H1 (cell line): Measurements from ENCODE around the gene MST1R. TPM values are rescaled to one million over a fixed set of nuclear protein-coding genes. Genes with fewer than 3 reads are reported as not detected.

Experiments used
- CTCF ChIA-PET: fragments of 300-600 bp; sonication (Branson Sonifier 250); formaldehyde crosslinking; loops from one replicate; lab custom pipeline; 2021; ENCODE audit not compliant: partially characterized antibody; lab: Charles Lee
- POLR2A ChIA-PET: fragments of 300-600 bp; sonication (Branson Sonifier 250); formaldehyde crosslinking; loops from one replicate; lab custom pipeline; 2021; ENCODE audit warnings: inconsistent platforms; ENCODE audit not compliant: partially characterized antibody; lab: Charles Lee
- DNase-seq, 2 experiments: peaks; one replicate each; pipeline versions ENCODE4 v3.0.0 to v3.0.0-alpha.2; 2010 to 2022; ENCODE audit warnings: low spot score in 2 of 2, low read depth in 1 of 2, mixed read lengths in 1 of 2
- FAIRE-seq: peaks from 2 replicates; lab custom pipeline; 2011; peaks lifted over from hg19 to GRCh38; lab: Jason Lieb, UNC
- H2AFZ ChIP-seq: 2 replicates; pipeline ENCODE4 v1.8.1; 2012; ENCODE audit warnings: low read length, inconsistent platforms
- H2AK5ac ChIP-seq: 2 replicates; pipeline ENCODE4 v1.6.1; 2013; ENCODE audit warnings: low read depth, low read length
- H2BK120ac ChIP-seq: replicated peaks from 2 replicates; pipeline ENCODE3; 2013; ENCODE audit warnings: low read depth, low read length, inconsistent platforms
- H2BK12ac ChIP-seq: 2 replicates; pipeline ENCODE4 v1.6.1; 2013; ENCODE audit warnings: low read depth, low read length
- H2BK15ac ChIP-seq: 2 replicates; pipeline ENCODE4 v1.6.1; 2013; ENCODE audit warnings: low read length
- H2BK20ac ChIP-seq: 2 replicates; pipeline ENCODE4 v1.6.1; 2013; ENCODE audit warnings: low read length
- H2BK5ac ChIP-seq: 2 replicates; pipeline ENCODE4 v1.6.1; 2013; ENCODE audit warnings: low read depth, low read length
- H3K14ac ChIP-seq: 2 replicates; pipeline ENCODE4 v1.6.1; 2013; ENCODE audit warnings: inconsistent platforms; ENCODE audit not compliant: insufficient read length
- H3K18ac ChIP-seq: 2 replicates; pipeline ENCODE4 v1.6.1; 2013; ENCODE audit warnings: low read length; ENCODE audit errors: extremely low read depth
- H3K23ac ChIP-seq: 2 replicates; pipeline ENCODE4 v1.6.1; 2013; ENCODE audit warnings: inconsistent platforms; ENCODE audit not compliant: insufficient read length
- H3K23me2 ChIP-seq: 2 replicates; pipeline ENCODE4 v1.6.1; 2013; ENCODE audit warnings: low read depth, low read length
- H3K27ac ChIP-seq: 2 replicates; pipeline ENCODE4 v1.6.1; 2011; ENCODE audit warnings: low read depth, low read length, inconsistent platforms
- H3K27me3 ChIP-seq, 4 experiments: replicated peaks in 1 of 4; 1 replicate in 1 of 4; 2 replicates in 3 of 4; pipeline versions ENCODE4 v1.6.1 to v1.8.1; 2011 to 2013; ENCODE audit warnings: low read length in 3 of 4, mild to moderate bottlenecking in 3 of 4, inconsistent platforms in 2 of 4, mixed read lengths in 2 of 4, moderate library complexity in 1 of 4; ENCODE audit not compliant: control insufficient read depth in 3 of 4, insufficient read depth in 3 of 4; ENCODE audit errors: extremely low read depth in 1 of 4
- H3K36me3 ChIP-seq, 4 experiments: 2 replicates each; pipeline versions ENCODE4 v1.6.1 to v1.8.1; 2011 to 2013; ENCODE audit warnings: mild to moderate bottlenecking in 4 of 4, low read length in 3 of 4, moderate library complexity in 2 of 4, control low read depth in 1 of 4, inconsistent platforms in 1 of 4; ENCODE audit not compliant: insufficient read depth in 4 of 4, control insufficient read depth in 2 of 4
- H3K4ac ChIP-seq: replicated peaks from 2 replicates; pipeline ENCODE3; 2013; ENCODE audit warnings: low read length, low read depth, mixed read lengths, inconsistent platforms; ENCODE audit not compliant: insufficient read length
- H3K4me1 ChIP-seq, 4 experiments: replicated peaks in 1 of 4; 1 replicate in 1 of 4; 2 replicates in 3 of 4; pipeline versions ENCODE4 v1.6.1 to v1.8.1; 2011 to 2013; ENCODE audit warnings: low read length in 3 of 4, inconsistent platforms in 2 of 4, mixed read lengths in 1 of 4; ENCODE audit not compliant: insufficient read depth in 4 of 4, control insufficient read depth in 3 of 4
- H3K4me2 ChIP-seq, 2 experiments: 2 replicates each; pipeline versions ENCODE4 v1.6.1 to v1.8.1; 2011 to 2013; ENCODE audit warnings: low read depth in 2 of 2, low read length in 2 of 2, control low read depth in 1 of 2, inconsistent platforms in 1 of 2, mild to moderate bottlenecking in 1 of 2; ENCODE audit not compliant: insufficient read depth in 1 of 2
- H3K4me3 ChIP-seq, 4 experiments: fragments of 200-600, 300-600 bp in 1 of 4; sonication (generic), shearing (Covaris generic), sonication (Bioruptor Twin) in 1 of 4; 2 replicates each; pipeline versions ENCODE4 v1.5.1 to v1.8.1; 2011 to 2016; ENCODE audit warnings: low read length in 4 of 4, low read depth in 3 of 4, control low read depth in 2 of 4, inconsistent platforms in 2 of 4, mild to moderate bottlenecking in 2 of 4, mixed read lengths in 1 of 4, moderate library complexity in 1 of 4; ENCODE audit not compliant: insufficient read depth in 2 of 4; ENCODE audit errors: extremely low read depth in 1 of 4
- H3K56ac ChIP-seq: replicated peaks from 2 replicates; pipeline ENCODE3; 2013; ENCODE audit warnings: low read depth, mild to moderate bottlenecking, mixed read lengths, low read length, inconsistent platforms; ENCODE audit not compliant: insufficient read length
- H3K79me1 ChIP-seq: 2 replicates; pipeline ENCODE4 v1.6.1; 2013; ENCODE audit warnings: low read depth, low read length, control low read depth
- H3K79me2 ChIP-seq, 2 experiments: 2 replicates each; pipeline versions ENCODE4 v1.6.1 to v1.8.1; 2012 to 2013; ENCODE audit warnings: low read length in 2 of 2, mild to moderate bottlenecking in 2 of 2, inconsistent platforms in 1 of 2; ENCODE audit not compliant: insufficient read depth in 2 of 2, control insufficient read depth in 1 of 2
- H3K9ac ChIP-seq, 4 experiments: replicated peaks in 1 of 4; 1 replicate in 1 of 4; 2 replicates in 3 of 4; pipeline versions ENCODE4 v1.6.1 to v1.8.1; 2011 to 2013; ENCODE audit warnings: low read depth in 3 of 4, low read length in 3 of 4, control low read depth in 2 of 4, mild to moderate bottlenecking in 2 of 4, moderate library complexity in 2 of 4, inconsistent platforms in 1 of 4; ENCODE audit errors: extremely low read depth in 1 of 4
- H3K9me3 ChIP-seq, 2 experiments: 2 replicates each; pipeline versions ENCODE4 v1.6.1 to v1.8.1; 2012 to 2013; ENCODE audit warnings: mild to moderate bottlenecking in 2 of 2, moderate library complexity in 2 of 2, control low read depth in 1 of 2, inconsistent platforms in 1 of 2, low read depth in 1 of 2, low read length in 1 of 2, mixed read lengths in 1 of 2; ENCODE audit not compliant: insufficient read depth in 2 of 2
- H4K20me1 ChIP-seq, 2 experiments: replicated peaks in 1 of 2; 2 replicates each; pipeline versions ENCODE3 to v1.8.1; 2011 to 2013; ENCODE audit warnings: inconsistent platforms in 2 of 2, low read length in 2 of 2, mild to moderate bottlenecking in 1 of 2; ENCODE audit not compliant: insufficient read depth in 2 of 2, control insufficient read depth in 1 of 2
- H4K5ac ChIP-seq: 2 replicates; pipeline ENCODE4 v1.6.1; 2013; ENCODE audit warnings: low read length, low read depth, mixed read lengths, inconsistent platforms; ENCODE audit not compliant: insufficient read length
- H4K8ac ChIP-seq: 2 replicates; pipeline ENCODE4 v1.8.0; 2013; ENCODE audit warnings: mild to moderate bottlenecking, moderate library complexity, low read length, inconsistent platforms; ENCODE audit not compliant: insufficient read depth; ENCODE audit errors: extremely low read depth
- H4K91ac ChIP-seq: replicated peaks from 2 replicates; pipeline ENCODE3; 2013; ENCODE audit warnings: low read length, mixed read lengths, inconsistent platforms; ENCODE audit not compliant: insufficient read length
- BACH1 ChIP-seq: IDR thresholded peaks from 2 replicates; pipeline ENCODE4 v1.6.1; 2012; ENCODE audit warnings: low read length, improper control_type of control experiment
- CTCF ChIP-seq, 3 experiments: IDR thresholded peaks; 1 replicate in 2 of 3; 2 replicates in 1 of 3; pipeline versions ENCODE4 v1.5.1 to v1.6.1; 2011; ENCODE audit warnings: low read length in 3 of 3, mild to moderate bottlenecking in 3 of 3, inconsistent platforms in 2 of 3, low read depth in 1 of 3, moderate library complexity in 1 of 3; ENCODE audit not compliant: insufficient read depth in 1 of 3; ENCODE audit errors: control extremely low read depth in 1 of 3
- EGR1 ChIP-seq: IDR thresholded peaks from 2 replicates; pipeline ENCODE4 v1.6.1; 2011; ENCODE audit warnings: low read depth, low read length, borderline replicate concordance
- JUND ChIP-seq: IDR thresholded peaks from 2 replicates; pipeline ENCODE4 v1.6.1; 2011; ENCODE audit warnings: mild to moderate bottlenecking, improper control_type of control experiment, low read length
- KDM4A ChIP-seq: IDR thresholded peaks from one replicate; pipeline ENCODE4 v1.7.1; 2012; ENCODE audit warnings: low read depth, mild to moderate bottlenecking, moderate library complexity, low read length, inconsistent platforms; ENCODE audit not compliant: severe bottlenecking
- NRF1 ChIP-seq: IDR thresholded peaks from 2 replicates; pipeline ENCODE4 v1.6.1; 2011; ENCODE audit warnings: mild to moderate bottlenecking, low read depth, low read length, improper control_type of control experiment
- YY1 ChIP-seq: IDR thresholded peaks from 2 replicates; pipeline ENCODE4 v1.6.1; 2011; ENCODE audit warnings: low read depth, mild to moderate bottlenecking, low read length
- WGBS, 2 experiments: shearing (Covaris generic) in 1 of 2; methylation state at CpG; one replicate each; pipeline versions ENCODE4 v1.1.6 to v1.1.7; 2013 to 2015; ENCODE audit warnings: low lambda C conversion rate in 2 of 2, mixed read lengths in 2 of 2, inconsistent platforms in 1 of 2, low coverage in 1 of 2, missing lambda C conversion rate in 1 of 2; ENCODE audit not compliant: insufficient replicate concordance in 2 of 2, insufficient coverage in 1 of 2, insufficient read length in 1 of 2; ENCODE audit errors: extremely low coverage in 1 of 2, missing lambda C conversion rate in 1 of 2; 5-methylcytosine and 5-hydroxymethylcytosine counted together
- polyA plus RNA-seq, 7 experiments: library from polyadenylated mRNA; depleted of rRNA in 3 of 7; stranded (reverse) in 5 of 7; unstranded in 2 of 7; fragments of >200 nt in 5 of 7; fragments of 200-250 nt in 2 of 7; gene quantifications; 1 replicate in 5 of 7; 2 replicates in 1 of 7; 4 replicates in 1 of 7; pipeline versions ENCODE4 v1.2.1 to v1.2.3, GENCODE V29; 2011 to 2013; ENCODE audit warnings: missing spikeins in 2 of 7, mixed read lengths in 2 of 7
- total RNA-seq: library from RNA; stranded (reverse); fragmentation: NEBNext Ultra II Directional; extraction: Animal tissue kit (Norgen Biotek cat#: 25700); gene quantifications from 2 replicates; pipeline ENCODE4 v1.2.1, GENCODE V29; 2021

MST1R gene
- total and polyA plus RNA-seq, 2 of the 8 experiments (the other 6 are each of a cell fraction or from before 2014, with no cell fraction given), result 4.8 to 7.6 TPM

- Histone ChIP-seq H2BK12ac (no peak overlapping the region), H2BK5ac (no peak overlapping the region), H3K4ac (no peak overlapping the region)
- no peak for DNase-seq
- TF ChIP-seq CTCF (IDR thresholded peaks at IDR 0.05; ENCODE audit: control extremely low read depth in 1 of 3, insufficient read depth in 1 of 3, low read depth in 1 of 3, low read length in 3 of 3) (no peak), EGR1 (no peak), KDM4A (no peak), YY1 (no peak), NRF1 (no peak), BACH1 (no peak), JUND (no peak)
- TF ChIP-seq, all 59 proteins: peak for 0
- peak overlapping the region; percentile 77 for H4K91ac ChIP-seq
- no peak overlapping the region for H3K4me3 ChIP-seq
- peak overlapping the region; percentile 75 for H2BK120ac ChIP-seq
- no peak overlapping the region for H4K5ac ChIP-seq
- POLR2A ChIA-PET, result interaction anchor here (1.0 to 16.1 kb wide), 4 partner anchors 12 to 22 kb away, joined by 5 to 149 read pairs (median 6); partner anchors contain the start of gene CAMKV
- no peak overlapping the region for H3K9ac ChIP-seq
- H3K79me2 ChIP-seq, result no peaks in the 10 kb centered on the region
- FAIRE-seq, result no peak
- CTCF ChIA-PET, result interaction anchor here (0.6 to 10.1 kb wide), 8 partner anchors 10 to 69 kb away, joined by 3 to 89 read pairs (median 6); partner anchors contain the start of gene CAMKV
- no peaks in the 10 kb centered on the region for H3K9me3 ChIP-seq
- no peak overlapping the region; a peak in 1 of 4 replicates for H3K4me2 ChIP-seq
- H3K56ac ChIP-seq, result no peak overlapping the region
- H3K36me3 ChIP-seq, result no peaks in the 10 kb centered on the region
- no peak overlapping the region for H3K27ac ChIP-seq
- H2BK20ac ChIP-seq, result no peak overlapping the region
- H2AK5ac ChIP-seq, result no peak overlapping the region; the same call in 1 of the 2 replicates
- no peaks in the 10 kb centered on the region; a peak in 1 of 7 replicates for H3K27me3 ChIP-seq
- H3K79me1 ChIP-seq, result no peaks in the 10 kb centered on the region
- H3K23me2 ChIP-seq, result no peaks in the 10 kb centered on the region
- H4K20me1 ChIP-seq, result no peaks in the 10 kb centered on the region
- no peak overlapping the region for H3K23ac ChIP-seq
- WGBS, 2 experiments, result 95% methylated on average over 2 of the region's 2 CpGs; no CpG with 5 or more reads in 1 of the 2 experiments
- H2BK15ac ChIP-seq, result peak overlapping the region; percentile 83
- no peak overlapping the region for H3K18ac ChIP-seq
- H2AFZ ChIP-seq, result no peak overlapping the region
- peaks cover 10 to 22% (median 17%) of the 10 kb centered on the region in 4 experiments for H3K4me1 ChIP-seq
- no peak overlapping the region for H3K14ac ChIP-seq
- no peak overlapping the region for H4K8ac ChIP-seq
These were observed 24.0 kb downstream of the MST1R start for GRCh38 chr3:49879721-49880120.
